GM18907 (cell line): ENCODE results near the gene ALPG.
"Not testable (repeated sequence)": the region's sequence is repeated elsewhere in the genome, so short reads cannot be mapped to it uniquely, and the experiment has no call there.

ENCODE experiments used
- ATAC-seq: cut with Tn5 transposase; IDR thresholded peaks from one replicate; pipeline ENCODE4 v1.9.1; 2021; ENCODE audit warnings: mild to moderate bottlenecking, moderate library complexity; ENCODE audit not compliant: unreplicated experiment

Gene ALPG

GRCh38 chr2:232406556-232407310 lies at the start of gene ALPG:
ALPG (plus strand) TSS chr2:232406844; CDS start chr2:232406895, 51 bp downstream.
- ATAC-seq: no peak

DNA sequence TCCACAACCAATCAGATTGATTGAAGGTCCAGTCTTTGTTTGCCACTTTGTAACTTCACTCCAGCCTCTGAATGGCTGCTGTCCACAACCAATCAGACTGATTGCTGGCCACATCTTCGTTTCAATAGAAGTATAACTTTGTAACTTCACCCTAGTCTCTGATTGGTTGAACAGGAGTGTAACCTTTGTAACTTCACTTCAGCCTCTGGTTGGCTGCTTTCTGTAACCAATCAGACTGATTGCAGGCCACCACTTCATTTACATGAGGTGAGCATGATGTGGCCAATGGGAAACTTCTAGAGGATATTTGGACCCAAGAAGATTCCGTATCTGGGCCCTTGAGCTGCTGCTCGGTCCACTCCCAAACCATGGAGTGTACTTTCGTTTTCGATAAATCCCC lies 45.0 kb upstream of the ALPG start:
- no peak for ATAC-seq

DNA sequence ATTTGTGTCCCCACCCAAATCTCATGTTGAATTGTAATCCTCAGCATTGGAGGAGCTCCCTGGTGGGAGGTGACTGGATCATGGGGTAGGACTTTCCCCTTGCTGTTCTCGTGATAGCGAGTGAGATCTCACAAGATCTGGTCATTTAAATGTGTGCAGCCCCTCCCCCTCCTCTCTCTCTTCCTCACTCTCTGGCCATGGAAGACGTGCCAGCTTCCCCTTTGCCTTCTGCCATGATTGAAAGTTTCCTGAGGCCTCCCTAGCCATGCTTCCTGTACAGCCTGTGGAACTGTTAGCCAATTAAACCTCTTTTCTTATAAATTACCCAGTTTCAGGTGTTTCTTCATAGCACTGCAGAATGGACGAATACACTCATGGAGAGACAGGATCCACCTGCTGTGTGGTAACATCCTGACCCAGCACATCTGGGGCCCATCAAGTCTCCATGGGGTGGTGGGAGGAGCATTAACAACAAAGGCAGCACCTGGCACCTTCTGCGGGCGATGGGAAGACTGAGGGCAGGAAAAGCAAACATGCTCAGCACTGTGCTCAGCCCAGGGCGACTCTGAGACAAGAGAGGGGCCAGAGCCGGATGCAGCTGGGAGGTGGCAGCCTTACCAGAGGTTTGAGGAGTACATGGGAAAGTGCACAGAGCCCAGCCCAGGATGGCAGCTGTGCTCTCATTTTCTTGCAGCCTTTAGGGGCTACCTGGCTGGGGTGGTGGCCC lies 44.3 kb upstream of the ALPG start:
- no peak for ATAC-seq

DNA sequence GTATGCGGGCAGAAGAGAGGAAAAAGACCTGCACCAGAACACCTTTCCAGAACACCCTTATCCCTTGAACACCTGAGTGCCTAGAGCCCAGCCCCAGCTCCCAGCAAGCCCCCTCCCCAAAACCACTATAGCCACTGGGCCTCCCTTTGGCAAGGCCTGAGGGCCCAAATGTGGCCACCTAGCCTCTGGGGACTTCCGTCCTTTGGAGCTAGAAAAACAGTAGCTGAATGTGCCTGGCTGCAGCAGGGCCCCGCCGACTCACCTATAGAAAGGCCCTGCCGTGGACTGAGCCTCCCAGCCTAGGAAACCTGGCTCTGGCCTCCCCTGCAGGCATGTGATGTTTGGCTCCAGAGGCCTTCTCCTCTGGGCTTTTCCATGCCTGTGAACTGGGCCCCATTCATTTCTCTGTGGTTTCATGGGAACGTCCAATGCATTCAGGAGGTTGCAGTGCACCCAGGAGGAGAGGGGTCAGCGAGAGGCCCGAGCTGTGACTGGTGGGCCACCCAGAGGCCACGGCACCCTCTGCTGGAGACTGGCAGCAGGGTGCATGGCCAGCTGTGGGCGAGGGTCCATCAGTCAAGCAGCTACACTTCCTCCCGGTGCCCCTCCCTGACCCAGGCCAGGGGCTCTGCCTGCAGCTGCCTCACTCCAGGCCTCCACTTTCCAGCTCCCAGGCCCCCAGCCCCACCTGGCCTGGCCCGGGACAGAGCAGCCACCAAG lies 43.4 kb upstream of the ALPG start:
- ATAC-seq: peak; percentile 13

GRCh38 chr2:232363784-232364615 lies 42.6 kb upstream of the ALPG start:
- peak; percentile 43 for ATAC-seq

DNA sequence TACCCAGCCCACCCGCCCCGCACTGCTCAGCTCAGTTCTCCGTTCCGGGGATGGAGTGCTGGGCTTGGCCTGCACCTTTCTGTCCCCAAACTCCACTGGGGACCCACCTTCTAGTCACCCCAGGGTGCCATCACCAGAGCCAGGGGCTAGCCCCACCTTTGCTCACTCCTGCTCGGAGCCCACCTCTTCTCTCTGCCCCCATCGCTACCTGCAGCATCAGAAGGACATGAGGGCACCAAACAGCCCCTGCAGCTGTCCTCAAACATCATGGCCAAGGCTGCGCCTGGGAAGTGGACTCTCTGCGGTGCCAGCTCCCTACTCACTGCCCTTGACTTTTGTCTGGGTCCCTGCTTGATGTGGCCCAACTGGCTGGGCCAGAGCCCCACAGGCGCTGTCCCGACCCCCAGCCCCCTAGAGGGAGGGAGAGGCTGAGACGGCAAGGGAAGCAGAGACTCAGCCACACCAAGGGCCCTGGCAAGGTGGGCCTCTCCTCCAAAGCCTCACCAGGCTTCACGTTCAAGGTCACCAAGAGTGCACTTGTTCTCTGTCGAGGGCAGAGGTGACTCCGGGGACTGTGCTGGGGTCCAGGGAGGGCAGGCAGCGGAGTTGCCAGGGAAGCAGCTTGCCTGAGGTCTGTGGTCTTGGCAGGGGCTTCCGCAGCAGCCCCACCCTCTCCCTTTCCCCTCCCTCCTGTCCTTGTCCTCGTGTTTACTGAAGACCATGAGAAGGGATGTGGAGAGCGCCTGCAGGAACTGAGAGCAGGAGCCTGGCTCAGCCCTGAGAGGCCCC lies 41.6 kb upstream of the ALPG start:
- ATAC-seq: not testable (repeated sequence)

- no peak for ATAC-seq
Measured at GRCh38 chr2:232365621-232366321, 40.9 kb upstream of the ALPG start.

DNA sequence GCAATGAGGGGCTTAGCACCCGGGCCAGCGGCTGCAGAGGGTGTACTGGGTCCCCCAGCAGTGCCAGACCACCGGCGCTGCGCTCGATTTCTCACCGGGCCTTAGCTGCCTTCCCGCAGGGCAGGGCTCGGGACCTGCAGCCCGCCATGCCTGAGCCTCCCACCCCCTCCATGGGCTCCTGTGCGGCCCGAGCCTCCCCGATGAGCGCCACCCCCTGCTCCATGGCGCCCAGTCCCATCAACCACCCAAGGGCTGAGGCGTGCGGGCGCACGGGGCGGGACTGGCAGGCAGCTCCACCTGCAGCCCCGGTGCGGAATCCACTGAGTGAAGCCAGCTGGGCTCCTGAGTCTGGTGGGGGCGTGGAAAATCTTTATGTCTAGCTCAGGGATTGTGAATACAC lies 40.2 kb upstream of the ALPG start:
- not testable (repeated sequence) for ATAC-seq

- ATAC-seq: no peak
Measured at GRCh38 chr2:232367016-232367415, 39.6 kb upstream of the ALPG start.

DNA sequence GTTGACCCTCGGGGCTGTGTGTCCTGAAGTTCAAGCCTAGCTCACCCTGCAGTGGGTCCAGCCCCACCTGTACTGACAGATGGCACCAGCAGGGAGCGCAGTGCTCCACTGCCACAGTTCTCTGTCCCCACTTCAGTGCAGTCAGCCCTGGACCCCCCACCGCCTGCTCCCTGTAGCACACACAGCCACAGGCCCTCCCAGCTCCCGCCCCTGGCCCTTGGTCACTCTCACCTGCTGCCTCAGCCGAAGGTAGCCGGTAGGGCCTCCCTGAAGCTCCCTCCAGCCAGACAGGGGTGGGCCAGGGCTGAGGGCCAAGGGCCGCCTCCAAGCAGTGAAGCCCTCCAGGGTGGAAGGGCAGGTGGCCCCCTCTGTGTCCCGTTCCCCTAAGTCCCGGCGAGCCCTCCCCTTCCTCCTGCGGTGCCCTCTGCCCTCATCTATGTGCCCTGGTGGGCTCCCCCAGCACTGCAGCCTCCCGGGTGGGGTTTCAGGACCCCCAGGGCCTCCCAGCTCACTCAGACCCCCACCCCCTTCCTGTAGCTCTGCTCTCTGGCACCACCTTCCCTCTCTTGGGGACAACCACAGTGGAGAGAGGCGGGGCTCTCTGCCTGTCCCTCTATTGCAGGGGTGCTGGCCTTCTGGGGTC lies 38.9 kb upstream of the ALPG start:
- no peak for ATAC-seq

DNA sequence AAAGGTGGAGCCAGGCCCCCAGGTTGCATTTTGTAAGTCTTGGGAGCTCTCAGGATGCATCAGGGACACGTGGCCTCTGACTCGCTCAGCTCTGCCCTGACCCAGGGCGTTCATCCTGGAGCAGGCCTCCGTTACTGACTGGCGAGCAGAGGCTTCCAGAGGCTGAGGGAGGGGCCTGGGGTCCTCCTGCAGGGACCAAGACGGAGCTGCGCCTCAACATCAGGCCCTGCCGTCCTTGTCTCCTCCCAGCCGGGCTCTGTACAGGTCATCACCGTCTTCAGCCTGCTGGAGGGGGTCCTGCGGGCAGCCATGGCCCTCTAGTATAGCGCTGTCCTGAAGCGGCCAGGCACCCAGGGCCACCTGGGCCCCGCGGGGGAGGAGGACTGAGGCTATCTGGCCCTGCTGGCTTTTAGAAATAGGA lies 38.3 kb upstream of the ALPG start:
- ATAC-seq: no peak

GRCh38 chr2:232369126-232369951 lies 37.3 kb upstream of the ALPG start:
- no peak for ATAC-seq

GRCh38 chr2:232370007-232370406 lies 36.6 kb upstream of the ALPG start:
- not testable (repeated sequence) for ATAC-seq

DNA sequence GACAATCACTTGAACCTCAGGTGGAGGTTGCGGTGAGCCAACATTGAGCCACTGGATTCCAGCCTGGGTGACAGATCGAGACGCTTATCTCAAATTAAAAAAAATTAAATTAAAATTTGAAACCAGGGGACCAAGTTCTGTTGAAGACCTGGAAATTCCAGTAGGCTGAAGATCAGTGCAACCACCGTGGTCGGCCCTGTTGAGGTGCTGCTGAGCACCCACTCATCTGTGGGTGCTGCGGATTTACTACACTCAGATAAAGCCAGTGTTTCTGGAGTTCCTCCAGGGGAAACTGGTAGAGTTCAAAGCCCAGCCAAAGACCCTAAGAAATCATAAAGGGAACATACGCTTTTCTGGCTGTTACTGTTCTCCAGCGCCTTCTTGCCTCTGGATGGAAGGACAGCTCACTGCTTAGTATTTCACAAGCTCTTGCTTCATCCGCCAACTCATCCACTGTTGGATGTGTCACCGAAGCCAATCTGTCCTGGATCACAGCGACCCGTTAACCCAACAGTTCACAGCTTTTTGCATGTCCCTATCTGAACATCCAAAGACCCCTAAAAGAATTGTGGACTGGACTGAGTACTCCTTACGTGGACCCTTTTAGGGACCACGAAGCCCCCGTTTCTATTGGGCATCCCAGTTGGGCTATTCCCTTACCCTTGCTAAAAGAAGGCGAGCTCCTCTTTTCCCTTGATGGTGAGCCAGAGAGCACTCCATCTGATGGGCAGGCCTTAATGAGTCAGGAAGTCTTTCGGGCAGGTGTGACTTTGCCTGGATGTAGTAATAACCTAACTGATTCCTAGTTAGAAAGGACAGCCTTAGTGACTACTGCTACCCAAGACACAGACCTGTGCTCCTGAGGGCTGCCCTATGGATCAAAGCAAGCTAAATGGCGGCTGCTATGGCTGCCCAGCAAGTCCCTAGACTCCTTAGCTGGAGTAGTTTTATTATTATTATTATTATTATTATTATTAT lies 34.1 kb upstream of the ALPG start:
- no peak for ATAC-seq

GRCh38 chr2:232374356-232374755 lies 32.3 kb upstream of the ALPG start:
- ATAC-seq: no peak

DNA sequence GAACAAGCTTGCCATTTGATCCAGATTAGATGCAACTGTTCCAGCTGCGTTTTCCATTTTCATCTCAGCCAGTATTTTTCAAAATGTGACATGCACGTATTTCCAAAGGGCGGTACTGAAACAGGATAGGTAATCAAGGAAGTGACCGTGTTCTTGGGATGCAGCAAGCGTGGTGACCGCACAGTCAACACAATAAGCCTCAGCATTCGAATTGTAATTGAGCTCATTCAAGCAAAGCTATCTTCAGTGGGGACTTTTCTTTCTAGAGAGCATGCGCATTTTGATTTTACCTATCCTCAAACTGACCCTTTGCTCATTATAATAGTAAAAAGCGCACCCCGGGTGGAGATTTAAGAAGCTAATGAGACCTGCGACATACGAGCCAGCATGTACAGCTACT lies 31.5 kb upstream of the ALPG start:
- no peak for ATAC-seq

DNA sequence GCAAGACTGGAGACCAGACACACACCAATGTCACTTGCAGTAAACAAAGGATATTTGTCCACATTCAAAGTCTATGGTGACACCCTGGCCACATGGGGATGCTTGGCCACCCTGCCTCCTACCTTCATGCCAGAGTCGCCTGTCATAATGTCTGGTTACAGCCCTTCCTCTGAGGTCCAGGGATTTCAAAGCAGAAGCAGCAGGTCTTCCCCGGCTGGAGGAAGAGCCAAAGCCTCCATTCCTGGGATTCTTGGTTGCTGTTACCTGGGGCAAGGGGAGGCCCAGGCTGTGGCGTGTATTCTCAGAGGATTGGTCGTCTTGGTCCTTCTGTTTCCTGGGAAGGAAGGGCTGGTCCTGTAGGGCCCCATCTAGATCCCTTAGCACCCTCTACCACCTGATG lies 30.4 kb upstream of the ALPG start:
- ATAC-seq: no peak
